ENCODE measurements around the gene MARCO.
"Not testable (repeated sequence)": the region's sequence is repeated elsewhere in the genome, so short reads cannot be mapped to it uniquely, and the experiment has no call there.

The MARCO gene

GRCh38 chr2:119005051-119005450 is 63.1 kb downstream of the MARCO start:
- DNase-seq (ENCODE audit: low read depth), result no peak

- no peak for DNase-seq (ENCODE audit: low read depth)
These were observed 63.6 kb downstream of the MARCO start for GRCh38 chr2:119005555-119005954.

GRCh38 chr2:119006441-119006840 is 64.4 kb downstream of the MARCO start:
- no peak for DNase-seq (ENCODE audit: low read depth)

GRCh38 chr2:119008108-119008507 is 66.1 kb downstream of the MARCO start:
- no peak for DNase-seq (ENCODE audit: low read depth)

GRCh38 chr2:119009110-119009509 is 67.1 kb downstream of the MARCO start:
- DNase-seq (ENCODE audit: low read depth), result no peak

GRCh38 chr2:119010336-119010735 is 68.3 kb downstream of the MARCO start:
- DNase-seq (ENCODE audit: low read depth), result no peak

- peak; percentile 4 for DNase-seq (ENCODE audit: low read depth)
These were observed 69.3 kb downstream of the MARCO start for GRCh38 chr2:119011162-119011909.

GRCh38 chr2:119011910-119012209 is 69.9 kb downstream of the MARCO start:
- no peak for DNase-seq (ENCODE audit: low read depth)

GRCh38 chr2:119012345-119013301 is 70.6 kb downstream of the MARCO start:
- DNase-seq (ENCODE audit: low read depth), result no peak

GRCh38 chr2:119013671-119014070 is 71.7 kb downstream of the MARCO start:
- no peak for DNase-seq (ENCODE audit: low read depth)

GRCh38 chr2:119015845-119016244 is 73.9 kb downstream of the MARCO start:
- no peak for DNase-seq (ENCODE audit: low read depth)

- DNase-seq (ENCODE audit: low read depth), result no peak
These were observed 77.5 kb downstream of the MARCO start for GRCh38 chr2:119019521-119019920.

- no peak for DNase-seq (ENCODE audit: low read depth)
These were observed 80.7 kb downstream of the MARCO start for GRCh38 chr2:119022678-119023077.

GRCh38 chr2:119023534-119023933 is 81.5 kb downstream of the MARCO start:
- DNase-seq (ENCODE audit: low read depth), result no peak

- DNase-seq (ENCODE audit: low read depth), result no peak
These were observed 82.2 kb downstream of the MARCO start for GRCh38 chr2:119024152-119024551.

GRCh38 chr2:119024568-119024967 is 82.6 kb downstream of the MARCO start:
- no peak for DNase-seq (ENCODE audit: low read depth)

GRCh38 chr2:119025013-119025412 is 83.0 kb downstream of the MARCO start:
- no peak for DNase-seq (ENCODE audit: low read depth)

GRCh38 chr2:119025762-119026351 is 83.9 kb downstream of the MARCO start:
- no peak for DNase-seq (ENCODE audit: low read depth)

- no peak for DNase-seq (ENCODE audit: low read depth)
These were observed 84.9 kb downstream of the MARCO start for GRCh38 chr2:119026890-119027289.

- peak; percentile 2 for DNase-seq (ENCODE audit: low read depth)
These were observed 86.6 kb downstream of the MARCO start for GRCh38 chr2:119028327-119029174.

GRCh38 chr2:119029297-119029696 is 87.3 kb downstream of the MARCO start:
- no peak for DNase-seq (ENCODE audit: low read depth)

- not testable (repeated sequence) for DNase-seq (ENCODE audit: low read depth)
These were observed 95.9 kb downstream of the MARCO start for GRCh38 chr2:119037922-119038321.

Data from fibroblast of the conjunctiva (primary cell).